NCI-H2081 treated with DMSO at 0.1 percent for 48 hours (cell line): ENCODE measurements around the gene CADPS2.

Experiments
- DNase-seq: peaks from one replicate; lab custom pipeline; 2025; lab: John Stamatoyannopoulos, UW

Gene CADPS2

GRCh38 chr7:122600042-122600441 lies 286.2 kb downstream of the CADPS2 start:
- DNase-seq: no peak

- peak; percentile 80 for DNase-seq
These were observed 289.0 kb downstream of the CADPS2 start for GRCh38 chr7:122597277-122597676.

GRCh38 chr7:122595885-122596284 lies 290.4 kb downstream of the CADPS2 start:
- DNase-seq: no peak

DNA sequence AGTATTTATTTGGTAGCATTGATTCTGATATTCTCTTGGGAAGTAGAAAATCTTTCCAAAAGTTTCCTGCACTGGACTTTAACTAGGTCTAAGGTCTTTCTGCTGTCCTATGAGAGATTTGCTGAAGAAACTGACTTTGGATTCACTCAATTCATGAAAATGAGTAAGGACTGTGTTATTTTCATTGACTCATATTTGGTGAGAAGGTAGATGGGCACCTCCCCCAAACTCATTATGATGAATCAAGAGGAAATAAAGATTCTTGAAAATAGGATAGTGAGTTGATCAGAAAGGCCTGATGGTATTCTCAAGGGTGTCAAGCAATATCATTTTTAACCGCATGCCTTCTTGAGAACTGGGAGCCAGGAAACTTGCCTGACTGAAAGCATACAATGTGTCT lies 297.6 kb downstream of the CADPS2 start:
- no peak for DNase-seq

GRCh38 chr7:122584676-122585251 lies 301.5 kb downstream of the CADPS2 start:
- no peak for DNase-seq

- no peak for DNase-seq
These were observed 307.9 kb downstream of the CADPS2 start for GRCh38 chr7:122578350-122578749.

- DNase-seq: no peak
These were observed 308.7 kb downstream of the CADPS2 start for GRCh38 chr7:122577449-122578003.

DNA sequence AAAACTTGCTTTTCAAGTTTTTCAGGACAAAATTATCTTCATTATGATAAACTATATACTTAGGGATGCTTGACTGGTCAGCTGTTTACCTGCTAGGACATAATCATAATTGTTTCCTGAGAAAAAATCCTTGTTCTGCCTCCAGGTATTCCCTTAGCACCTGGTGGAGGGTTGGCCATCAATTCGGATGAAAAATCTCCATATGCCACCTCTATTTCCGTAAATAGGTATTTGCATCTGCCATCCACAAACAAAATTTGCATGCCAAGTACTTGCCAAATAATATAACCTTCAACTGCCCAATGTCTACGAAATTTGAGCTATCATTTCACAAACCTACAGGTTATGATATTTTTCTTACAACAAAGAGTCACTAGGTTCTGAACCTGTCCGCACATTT lies 313.6 kb downstream of the CADPS2 start:
- DNase-seq: no peak

- no peak for DNase-seq
These were observed 324.9 kb downstream of the CADPS2 start for GRCh38 chr7:122561326-122561725.

- DNase-seq: no peak
These were observed 329.3 kb downstream of the CADPS2 start for GRCh38 chr7:122556873-122557542.

DNA sequence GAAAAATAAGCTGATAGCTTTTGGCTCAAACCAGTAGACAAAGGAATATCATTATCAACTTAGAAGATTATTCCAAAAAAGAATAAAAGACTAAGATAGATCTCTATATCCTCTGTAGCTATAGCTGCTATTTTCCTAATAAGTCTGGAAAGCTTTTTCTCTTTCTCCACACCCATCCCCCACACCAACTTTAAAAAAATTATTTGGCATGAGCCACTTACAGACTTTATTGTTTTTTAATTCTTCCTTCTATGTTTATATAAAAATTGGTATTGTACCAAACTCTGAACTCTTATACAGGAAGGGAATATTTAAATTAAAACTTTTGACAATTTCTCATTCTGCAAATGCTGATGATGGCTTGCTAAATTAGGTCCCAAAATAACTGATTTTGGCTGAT lies 330.0 kb downstream of the CADPS2 start:
- DNase-seq: no peak

GRCh38 chr7:122553761-122554160 lies 332.5 kb downstream of the CADPS2 start:
- DNase-seq: no peak

GRCh38 chr7:122552769-122553168 lies 333.5 kb downstream of the CADPS2 start:
- no peak for DNase-seq

DNA sequence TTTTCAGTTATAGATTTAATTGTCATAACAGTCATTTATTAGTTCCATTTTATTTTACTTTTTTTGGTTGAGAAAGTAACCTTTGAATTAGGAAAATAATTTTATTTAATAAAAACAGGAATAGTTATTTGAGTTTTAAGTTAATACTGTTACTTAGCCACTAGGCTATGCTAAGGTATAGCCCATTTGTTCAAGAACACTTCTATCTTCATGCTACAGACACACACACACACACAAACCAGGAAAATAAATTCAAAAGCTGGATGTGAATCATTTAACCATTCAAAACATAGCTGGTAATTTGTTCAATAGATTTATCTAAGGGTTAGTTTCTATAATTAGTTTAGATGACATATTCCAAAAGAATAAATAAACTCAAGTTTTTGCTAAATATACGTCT lies 335.7 kb downstream of the CADPS2 start:
- DNase-seq: no peak

GRCh38 chr7:122549578-122549977 lies 336.7 kb downstream of the CADPS2 start:
- DNase-seq: no peak

DNA sequence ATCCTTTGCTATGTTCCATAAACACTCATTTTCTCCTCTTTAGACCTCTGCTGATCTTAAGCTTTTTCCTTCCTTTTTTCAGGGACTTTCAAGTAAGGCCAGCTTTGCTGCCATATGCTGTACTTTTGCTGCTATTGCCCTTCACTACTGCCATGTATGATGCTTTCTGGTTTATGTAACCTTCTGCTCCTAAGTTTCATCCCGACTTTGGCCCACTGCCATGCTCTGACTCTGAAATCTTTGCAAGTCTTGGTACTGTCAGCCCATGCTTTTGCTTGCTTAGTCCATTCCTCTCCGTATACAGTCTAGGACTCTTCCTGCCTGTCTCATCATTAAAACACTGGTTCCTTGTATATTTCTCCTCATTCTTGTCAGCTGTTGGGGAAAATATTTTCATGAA lies 339.8 kb downstream of the CADPS2 start:
- no peak for DNase-seq

DNA sequence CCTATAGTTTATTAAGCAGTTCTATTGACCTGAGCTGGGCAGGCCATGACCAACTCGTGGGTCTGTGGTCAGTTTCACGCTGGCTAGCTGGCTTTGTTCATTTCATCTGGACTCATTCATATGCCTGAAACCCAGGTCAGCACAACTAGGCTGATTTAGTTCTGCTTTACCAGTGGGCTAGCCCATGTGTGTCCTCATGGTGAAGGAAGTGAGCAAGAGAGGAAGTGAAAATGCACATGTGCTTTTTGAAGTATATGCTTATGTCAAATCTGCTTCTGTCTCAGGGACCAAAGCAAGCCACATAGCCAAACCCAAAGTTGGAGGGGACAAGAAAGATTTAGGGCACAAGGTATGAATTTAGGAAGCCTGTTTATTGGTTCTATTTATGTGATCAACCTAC lies 341.8 kb downstream of the CADPS2 start:
- DNase-seq: no peak

DNA sequence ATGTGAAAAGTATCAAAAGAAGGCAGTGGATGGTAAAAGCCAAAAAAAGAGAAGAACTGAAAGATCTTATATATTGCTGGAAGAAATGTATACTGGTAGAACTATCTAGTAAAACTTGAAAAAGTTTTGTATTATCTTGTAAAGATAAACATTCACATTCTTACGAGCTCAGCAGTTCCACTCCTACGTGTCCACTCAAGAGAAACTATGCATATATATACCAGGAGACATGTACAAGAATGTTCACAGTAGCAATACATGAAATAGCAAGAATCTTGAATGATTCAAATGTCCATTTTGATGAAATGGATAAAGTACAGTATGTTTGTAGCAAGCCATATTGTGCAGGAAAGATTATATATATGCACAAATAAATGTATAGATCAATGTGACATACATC lies 342.4 kb downstream of the CADPS2 start:
- DNase-seq: no peak

DNA sequence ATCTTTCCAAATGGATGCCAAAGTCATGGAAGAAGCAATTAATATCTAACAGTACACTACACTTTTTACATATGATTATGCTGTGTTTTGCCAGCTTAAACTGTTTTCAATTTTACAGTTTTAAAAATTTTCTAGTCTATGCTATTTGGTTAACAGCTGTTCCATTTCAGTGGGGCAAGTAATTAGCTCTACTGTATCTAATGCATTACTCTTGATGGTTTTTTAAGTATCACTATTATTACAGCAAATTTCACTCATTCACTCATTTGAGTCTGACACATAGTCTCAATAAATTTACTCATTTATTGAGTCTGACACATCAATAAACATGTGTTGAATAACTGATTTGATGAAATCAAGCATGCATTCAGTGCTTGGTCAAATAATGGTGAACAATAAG lies 343.1 kb downstream of the CADPS2 start:
- DNase-seq: no peak

DNA sequence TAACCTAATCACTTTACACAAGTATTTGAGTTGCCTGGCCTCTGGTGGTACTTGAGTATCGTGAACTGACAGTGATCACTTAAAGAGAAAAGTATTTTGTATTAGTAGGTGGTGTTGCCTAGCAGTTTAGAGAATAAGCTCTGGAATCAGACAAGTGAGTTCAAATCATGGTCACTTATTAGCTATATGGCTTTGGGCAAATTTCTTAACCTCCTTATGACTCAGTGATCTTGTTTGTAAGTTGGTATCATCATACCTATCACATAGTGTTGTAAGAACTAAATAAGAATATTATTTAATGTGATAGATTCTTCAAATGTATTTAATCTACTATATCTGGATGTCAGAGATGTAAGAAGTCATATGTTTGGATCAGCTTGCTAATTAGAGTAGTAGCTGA lies 351.2 kb downstream of the CADPS2 start:
- DNase-seq: no peak

DNA sequence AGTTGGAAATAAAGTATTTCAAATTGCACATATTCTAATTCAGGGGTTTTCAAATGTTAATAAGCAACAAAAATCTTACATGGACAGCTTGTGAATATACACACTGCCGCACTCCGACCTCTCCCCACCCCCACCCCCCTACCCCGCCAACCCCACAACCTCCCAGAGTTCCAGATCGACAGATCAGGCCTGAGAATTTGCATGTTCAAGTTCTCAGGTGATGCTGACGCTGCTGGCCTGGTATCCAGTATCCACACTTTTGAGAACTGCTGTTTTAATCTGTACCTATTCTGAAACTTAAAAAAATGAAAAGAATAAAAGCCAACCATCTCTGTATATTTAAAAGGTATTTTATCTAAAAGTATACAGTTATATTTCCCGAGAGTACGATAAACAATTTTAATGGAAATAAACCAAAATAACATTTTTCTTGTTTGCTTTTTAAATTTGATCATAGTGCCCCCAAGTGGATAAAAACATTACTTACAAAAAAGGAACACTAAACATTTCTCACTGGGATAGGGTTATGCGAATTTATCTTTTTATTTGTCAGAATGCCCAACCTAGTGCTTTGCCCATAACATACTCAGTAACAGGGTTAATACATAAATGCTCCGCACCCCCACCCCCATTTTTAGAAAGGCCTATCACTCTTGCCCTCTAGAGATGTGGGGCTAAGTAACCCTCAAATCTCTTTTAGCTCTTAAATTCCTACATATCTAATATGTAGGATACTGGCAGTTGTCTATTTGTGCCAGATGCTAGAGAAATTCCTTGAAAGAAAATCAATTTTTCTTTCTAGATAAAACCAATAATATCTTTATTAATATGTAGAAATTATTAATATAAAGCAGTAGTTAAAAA lies 353.6 kb downstream of the CADPS2 start:
- DNase-seq: no peak

- DNase-seq: peak; percentile 25
These were observed 357.3 kb downstream of the CADPS2 start for GRCh38 chr7:122528879-122529481.
